ENCODE data around the gene CNTNAP5. TPM values are rescaled to one million over a fixed set of nuclear protein-coding genes. Genes with fewer than 3 reads are reported as not detected.
A peak's percentile ranks its signal among the peaks of the same experiment; 100 is the strongest.

CNTNAP5 gene
- total RNA-seq, 1 experiment from 2014 or later, result 0.48 TPM

DNA sequence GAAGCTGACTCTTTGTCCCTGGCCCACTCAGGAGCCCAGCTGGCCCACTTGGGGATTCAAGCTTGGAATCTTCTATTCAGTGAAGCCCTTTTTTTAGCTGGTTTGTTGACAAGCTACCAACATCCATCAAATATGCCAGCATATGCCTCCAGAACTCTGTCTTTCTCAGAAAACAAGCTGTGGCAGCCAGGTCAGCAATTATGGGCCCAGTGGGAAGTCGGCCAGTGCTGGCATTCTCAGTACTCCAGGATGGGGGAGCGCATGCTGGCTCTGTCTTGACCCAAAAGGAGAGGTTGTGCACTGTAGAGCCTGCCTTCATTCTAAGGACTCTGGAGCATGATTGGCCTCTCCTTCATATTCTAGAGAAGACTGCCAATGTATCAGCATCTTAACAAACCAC is 401.5 kb downstream of the CNTNAP5 start:
- peaks cover 7 to 11% of the 10 kb centered on the region in 2 experiments for H3K4me1 Mint-ChIP-seq
- TF ChIP-seq, protein P1, sequence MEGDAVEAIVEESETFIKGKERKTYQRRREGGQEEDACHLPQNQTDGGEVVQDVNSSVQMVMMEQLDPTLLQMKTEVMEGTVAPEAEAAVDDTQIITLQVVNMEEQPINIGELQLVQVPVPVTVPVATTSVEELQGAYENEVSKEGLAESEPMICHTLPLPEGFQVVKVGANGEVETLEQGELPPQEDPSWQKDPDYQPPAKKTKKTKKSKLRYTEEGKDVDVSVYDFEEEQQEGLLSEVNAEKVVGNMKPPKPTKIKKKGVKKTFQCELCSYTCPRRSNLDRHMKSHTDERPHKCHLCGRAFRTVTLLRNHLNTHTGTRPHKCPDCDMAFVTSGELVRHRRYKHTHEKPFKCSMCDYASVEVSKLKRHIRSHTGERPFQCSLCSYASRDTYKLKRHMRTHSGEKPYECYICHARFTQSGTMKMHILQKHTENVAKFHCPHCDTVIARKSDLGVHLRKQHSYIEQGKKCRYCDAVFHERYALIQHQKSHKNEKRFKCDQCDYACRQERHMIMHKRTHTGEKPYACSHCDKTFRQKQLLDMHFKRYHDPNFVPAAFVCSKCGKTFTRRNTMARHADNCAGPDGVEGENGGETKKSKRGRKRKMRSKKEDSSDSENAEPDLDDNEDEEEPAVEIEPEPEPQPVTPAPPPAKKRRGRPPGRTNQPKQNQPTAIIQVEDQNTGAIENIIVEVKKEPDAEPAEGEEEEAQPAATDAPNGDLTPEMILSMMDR (conservative IDR thresholded peaks at IDR 0.05), result no peak
- Histone ChIP-seq H3K9me3 (ENCODE audit: control insufficient read depth, low read depth, low read length) (no peaks in the 10 kb centered on the region), H2BK20ac (ENCODE audit: low read depth, low read length, poor library complexity, severe bottlenecking) (no peak overlapping the region), H3K23me2 (ENCODE audit: insufficient read length, low read depth, low read length, poor library complexity, severe bottlenecking) (no peaks in the 10 kb centered on the region), H3K4me2 (ENCODE audit: insufficient read depth, insufficient read length, low read length) (no peak overlapping the region), H2AK5ac (ENCODE audit: insufficient read length, low read length) (no peak overlapping the region), H3K9ac (ENCODE audit: extremely low read depth, insufficient read length, low read length) (no peak overlapping the region), H3K14ac (ENCODE audit: insufficient read depth, low read length) (no peak overlapping the region), H3T11ph (ENCODE audit: low read length) (no peak overlapping the region), H3K18ac (ENCODE audit: insufficient read length, low read depth, low read length) (no peak overlapping the region), H3K23ac (ENCODE audit: insufficient read length, low read depth, low read length) (no peak overlapping the region), H3K56ac (ENCODE audit: insufficient read length, low read depth, low read length) (no peak overlapping the region), H4K8ac (replicated peaks; ENCODE audit: insufficient read length, low read depth, low read length) (no peak overlapping the region), H4K5ac (ENCODE audit: insufficient read length, low read depth, low read length) (no peak overlapping the region), H3K4ac (ENCODE audit: low read depth, low read length) (no peak overlapping the region), H4K91ac (ENCODE audit: insufficient read length, low read depth, low read length) (no peak overlapping the region), H2BK15ac (ENCODE audit: low read depth, low read length) (no peak overlapping the region), H3K4me1 (ENCODE audit: insufficient read depth, low read length) (no peaks in the 10 kb centered on the region; the same call in 1 of the 2 replicates), H4K20me1 (ENCODE audit: control insufficient read depth, insufficient read depth, insufficient read length) (no peaks in the 10 kb centered on the region), H3K79me1 (ENCODE audit: insufficient read depth, low read depth, low read length, poor library complexity, severe bottlenecking) (no peaks in the 10 kb centered on the region), H2AFZ (ENCODE audit: low read length) (no peak overlapping the region), H2BK120ac (ENCODE audit: low read depth, low read length, poor library complexity, severe bottlenecking) (no peak overlapping the region), H3K27me3 (ENCODE audit: insufficient read depth, low read length) (no peaks in the 10 kb centered on the region), H2BK12ac (ENCODE audit: insufficient read length, low read depth, low read length) (no peak overlapping the region), H2BK5ac (ENCODE audit: insufficient read length, low read length) (no peak overlapping the region), H3K79me2 (ENCODE audit: insufficient read depth, low read length) (no peaks in the 10 kb centered on the region), H3K27ac (ENCODE audit: insufficient read length, low read depth, low read length) (no peak overlapping the region)
- H3K9me3 Mint-ChIP-seq, result no peaks in the 10 kb centered on the region; a peak in 2 of 5 replicates
- H3K27ac Mint-ChIP-seq, result peak overlapping the region in 1 of 3 experiments; percentile 28; a peak in 1 of 7 replicates
- H3K4me3 Mint-ChIP-seq, result no peak overlapping the region
- no peaks in the 10 kb centered on the region for H3K36me3 Mint-ChIP-seq (ENCODE audit: insufficient read depth in 1 of 3, low read depth in 3 of 3)
- no CpG with 5 or more reads among the region's 2 CpGs for WGBS (ENCODE audit: extremely low coverage, insufficient read length, low lambda C conversion rate)
- no peak for DNase-seq
- H3K27me3 Mint-ChIP-seq (ENCODE audit: low read depth), result no peaks in the 10 kb centered on the region
